HG03469 (cell line): ENCODE results near the gene PKNOX1.
"Not testable (repeated sequence)": the region's sequence is repeated elsewhere in the genome, so short reads cannot be mapped to it uniquely, and the experiment has no call there.

Experiments
- ATAC-seq: cut with Tn5 transposase; IDR thresholded peaks from one replicate; pipeline ENCODE4 v1.9.1; 2021; ENCODE audit warnings: mild to moderate bottlenecking, moderate library complexity, moderate number of reproducible peaks; ENCODE audit not compliant: unreplicated experiment

The PKNOX1 gene

DNA sequence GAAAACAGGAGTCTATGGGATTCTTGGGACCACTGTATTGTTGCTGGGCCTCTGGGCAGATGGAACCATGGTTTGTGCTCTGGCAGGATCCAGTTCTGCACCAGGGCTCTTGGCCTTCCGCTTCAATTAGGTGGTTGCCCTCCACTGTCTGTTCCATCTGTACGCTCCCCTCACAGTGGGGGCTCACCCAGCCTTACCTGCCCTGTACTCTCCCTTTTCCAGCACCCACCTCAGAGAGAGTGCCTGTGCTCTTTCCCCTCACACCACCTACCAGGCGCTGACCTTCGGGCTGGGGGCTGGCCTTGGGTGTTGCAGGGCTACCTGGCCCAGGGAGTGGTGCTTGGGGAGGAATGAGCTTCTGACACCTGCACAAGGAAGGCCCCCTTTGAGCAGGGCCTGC is 7.5 kb downstream of the PKNOX1 start:
- no peak for ATAC-seq

- no peak for ATAC-seq
Measured at GRCh38 chr21:42983103-42983502, 8.7 kb downstream of the PKNOX1 start.

DNA sequence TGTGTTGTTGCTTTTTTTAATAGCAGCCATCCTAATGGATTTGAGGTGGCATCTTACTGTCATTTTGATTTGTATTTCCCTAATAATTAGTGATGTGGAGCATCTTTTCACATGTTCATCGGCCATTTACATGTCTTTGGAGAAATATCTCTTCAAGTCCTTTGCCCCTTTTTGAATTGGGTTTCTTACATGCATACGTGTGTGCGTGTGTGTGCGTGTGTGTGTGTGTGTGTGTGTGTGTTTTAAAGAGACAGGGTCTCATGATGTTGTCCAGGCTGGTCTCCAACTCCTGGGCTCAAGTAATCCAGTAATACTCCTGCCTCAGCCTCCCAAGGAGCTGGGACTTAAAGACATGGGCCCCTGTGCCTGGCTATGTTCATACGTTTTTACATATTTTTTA is 9.5 kb downstream of the PKNOX1 start:
- ATAC-seq, result no peak

GRCh38 chr21:42986125-42986783 is 11.9 kb downstream of the PKNOX1 start:
- no peak for ATAC-seq

DNA sequence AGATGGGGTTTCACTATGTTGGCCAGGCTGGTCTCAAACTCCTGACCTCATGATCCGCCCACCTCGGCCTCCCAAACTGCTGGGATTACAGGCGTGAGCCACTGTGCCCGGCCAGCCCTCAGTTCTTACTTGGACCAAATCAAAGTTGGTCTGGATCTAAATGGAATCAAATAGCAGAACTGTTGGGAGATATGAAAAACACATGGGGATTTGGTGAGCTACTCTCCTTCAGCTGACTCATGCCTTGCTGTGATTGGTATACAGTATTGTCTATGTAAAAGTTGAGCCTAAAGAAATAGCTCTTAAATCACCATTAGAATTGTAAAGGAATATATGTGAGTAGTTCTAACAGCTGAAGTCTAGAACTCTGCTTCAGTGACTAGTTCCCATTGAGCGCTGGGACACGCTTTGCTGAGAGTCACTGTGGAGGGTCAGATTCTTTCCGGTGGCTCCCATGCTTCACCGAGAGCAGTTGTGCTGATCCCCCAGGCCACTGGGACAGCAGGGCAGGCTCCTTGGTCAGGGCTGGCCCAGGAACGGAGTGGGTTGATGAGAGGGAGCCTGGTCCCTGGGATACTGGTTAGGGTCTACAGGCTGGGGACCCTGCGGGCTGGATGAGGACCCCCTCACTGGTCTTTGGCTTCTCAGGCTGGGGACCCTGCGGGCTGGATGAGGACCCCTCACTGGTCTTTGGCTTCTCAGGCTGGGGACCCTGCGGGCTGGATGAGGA is 14.0 kb downstream of the PKNOX1 start:
- no peak for ATAC-seq

- ATAC-seq, result not testable (repeated sequence)
Measured at GRCh38 chr21:42989370-42989769, 15.0 kb downstream of the PKNOX1 start.

GRCh38 chr21:42989816-42990650 is 15.7 kb downstream of the PKNOX1 start:
- no peak for ATAC-seq

- no peak for ATAC-seq
Measured at GRCh38 chr21:42991992-42992740, 17.8 kb downstream of the PKNOX1 start.

DNA sequence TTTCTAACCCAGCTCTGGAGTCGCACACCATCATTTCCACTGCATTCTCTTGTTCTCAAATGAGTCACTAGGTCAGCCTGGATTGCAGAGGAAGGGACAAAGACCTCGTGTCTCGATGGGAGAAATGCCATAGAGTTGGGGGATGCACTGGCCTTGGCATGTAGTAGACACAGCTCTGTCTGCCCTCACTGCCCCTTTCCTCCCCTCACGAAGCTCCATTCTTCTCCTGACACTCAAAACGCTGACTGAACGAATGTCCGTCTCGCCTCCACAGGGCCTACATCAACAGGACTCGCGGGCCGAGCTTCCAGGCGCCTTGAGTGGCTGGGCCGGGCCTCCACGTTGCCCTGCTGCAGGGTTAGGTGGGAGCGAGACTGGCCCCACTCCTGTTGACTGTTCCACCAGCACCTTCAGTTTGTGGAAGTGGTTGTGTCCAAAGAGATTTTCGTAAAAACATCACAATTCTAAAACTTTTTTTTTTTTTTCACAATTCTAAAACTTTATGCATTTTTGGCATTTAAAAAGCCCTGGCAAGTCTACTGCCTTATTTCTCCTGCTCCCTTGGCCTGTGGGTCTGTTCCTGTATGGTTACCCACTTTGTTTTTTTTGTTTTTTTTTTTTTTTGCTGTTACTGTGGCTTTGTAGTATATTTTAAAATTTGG is 18.8 kb downstream of the PKNOX1 start:
- no peak for ATAC-seq

DNA sequence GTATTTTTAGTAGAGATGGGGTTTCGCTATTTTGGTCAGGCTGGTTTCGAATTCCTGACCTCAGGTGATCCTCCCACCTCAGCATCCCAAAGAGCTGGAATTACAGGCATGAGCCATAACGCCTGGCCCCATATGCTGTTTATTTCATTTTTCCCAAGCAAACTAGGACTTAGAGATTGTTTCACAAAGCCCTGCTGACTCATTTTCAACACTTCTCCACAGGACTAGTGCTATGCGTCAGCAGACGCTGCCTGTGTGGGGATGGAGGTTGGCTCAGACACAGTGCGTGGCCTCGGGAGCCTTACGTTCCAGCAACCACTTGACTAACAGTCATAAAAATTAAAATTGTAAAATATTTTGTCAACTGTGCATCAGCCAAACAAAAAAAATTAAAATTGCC is 22.7 kb downstream of the PKNOX1 start:
- ATAC-seq, result no peak

- ATAC-seq, result not testable (repeated sequence)
Measured at GRCh38 chr21:42997983-42998382, 23.6 kb downstream of the PKNOX1 start.

- not testable (repeated sequence) for ATAC-seq
Measured at GRCh38 chr21:42999152-42999551, 24.8 kb downstream of the PKNOX1 start.

- ATAC-seq, result not testable (repeated sequence)
Measured at GRCh38 chr21:43000041-43000440, 25.7 kb downstream of the PKNOX1 start.

GRCh38 chr21:43001316-43001715 is 27.0 kb downstream of the PKNOX1 start:
- no peak for ATAC-seq

DNA sequence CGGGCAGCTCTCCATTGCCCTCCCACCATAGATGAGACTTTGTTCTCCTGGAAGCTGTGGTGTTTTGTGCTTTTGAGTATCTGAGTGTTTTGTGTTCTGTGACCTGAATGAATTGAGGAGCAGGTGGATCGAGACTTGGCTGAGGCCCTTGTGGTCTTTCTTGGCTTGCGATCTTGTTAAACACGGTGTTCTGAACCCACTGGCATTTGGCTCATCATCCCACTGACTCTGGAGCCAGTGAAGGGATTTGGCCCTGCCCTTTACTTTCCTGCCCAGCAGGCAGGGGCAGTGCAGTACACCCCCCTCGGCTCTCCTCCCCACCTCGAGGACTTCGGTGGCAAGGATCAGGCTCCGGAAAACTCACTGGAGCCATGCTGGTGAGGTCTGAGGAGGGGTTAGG is 30.6 kb downstream of the PKNOX1 start:
- ATAC-seq, result no peak

DNA sequence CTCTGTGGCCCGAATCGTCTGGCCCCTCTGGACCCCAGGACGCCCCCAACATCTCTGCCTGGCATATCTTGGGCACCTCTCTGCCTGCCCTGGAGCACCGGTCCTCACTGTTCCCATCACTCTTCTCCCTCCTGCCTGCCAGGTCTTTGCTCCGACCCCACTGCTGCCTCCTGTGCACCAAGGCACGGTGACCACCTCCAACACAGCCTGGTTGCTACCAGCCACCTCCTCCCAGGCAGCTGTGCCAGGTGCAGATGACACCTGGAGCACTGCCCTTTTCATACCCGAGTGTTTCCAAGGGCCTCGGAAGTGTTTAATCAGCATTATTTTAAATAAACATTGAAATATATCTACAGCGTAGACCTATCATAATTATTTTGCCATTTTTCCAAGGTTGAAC is 31.3 kb downstream of the PKNOX1 start:
- no peak for ATAC-seq

DNA sequence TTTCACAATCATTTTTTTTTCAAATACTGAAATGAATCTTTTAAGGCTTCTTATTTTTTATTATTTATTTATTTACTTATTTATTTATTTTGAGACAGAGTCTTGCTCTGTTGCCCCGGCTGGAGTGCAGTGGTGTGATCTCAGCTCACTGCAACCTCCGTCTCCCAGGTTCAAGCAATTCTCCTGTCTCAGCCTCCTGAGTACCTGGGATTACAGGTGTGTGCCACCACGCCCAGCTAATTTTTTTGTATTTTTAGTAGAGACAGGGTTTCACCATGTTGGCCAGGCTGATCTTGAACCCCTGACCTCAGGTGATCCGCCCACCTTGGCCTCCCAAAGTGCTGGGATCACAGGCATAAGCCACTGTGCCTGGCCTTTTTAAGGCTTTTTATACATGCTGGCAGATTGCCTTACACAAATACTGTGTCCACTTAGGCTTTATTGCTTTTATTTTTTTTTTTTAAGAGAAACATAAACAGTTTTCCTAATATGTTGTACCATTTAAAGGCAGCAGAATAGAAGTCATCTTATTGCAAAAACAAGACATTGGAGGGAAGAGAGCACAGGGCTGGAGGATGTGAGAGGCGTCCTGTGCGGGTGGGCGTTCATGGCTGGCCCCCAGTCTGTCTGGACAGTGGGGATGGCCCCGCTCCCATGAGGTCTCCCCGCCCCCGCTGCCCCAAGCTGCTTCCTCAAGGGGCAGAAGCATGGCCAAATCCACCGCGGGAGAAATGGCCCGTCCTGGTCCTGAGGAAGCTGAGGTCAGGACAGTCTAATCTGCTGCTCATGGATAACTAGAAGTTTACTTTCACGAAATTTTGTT is 31.9 kb downstream of the PKNOX1 start:
- ATAC-seq, result not testable (repeated sequence)

DNA sequence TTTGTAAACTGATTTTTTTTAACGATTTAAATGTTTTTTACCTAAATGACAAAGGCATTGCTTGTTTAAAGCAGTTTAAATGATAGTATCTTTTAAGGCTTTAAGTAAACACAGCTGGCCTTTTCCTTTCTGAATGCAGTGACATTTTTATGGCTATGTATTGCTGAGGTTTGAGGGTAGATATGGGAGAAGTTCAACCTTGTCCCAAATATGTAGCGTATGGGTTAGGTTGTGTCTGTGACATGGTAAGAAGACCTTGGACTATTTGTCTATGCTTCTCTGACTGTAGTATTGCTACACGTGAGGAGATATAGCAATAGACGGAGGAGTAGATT is 32.5 kb downstream of the PKNOX1 start:
- ATAC-seq, result no peak

DNA sequence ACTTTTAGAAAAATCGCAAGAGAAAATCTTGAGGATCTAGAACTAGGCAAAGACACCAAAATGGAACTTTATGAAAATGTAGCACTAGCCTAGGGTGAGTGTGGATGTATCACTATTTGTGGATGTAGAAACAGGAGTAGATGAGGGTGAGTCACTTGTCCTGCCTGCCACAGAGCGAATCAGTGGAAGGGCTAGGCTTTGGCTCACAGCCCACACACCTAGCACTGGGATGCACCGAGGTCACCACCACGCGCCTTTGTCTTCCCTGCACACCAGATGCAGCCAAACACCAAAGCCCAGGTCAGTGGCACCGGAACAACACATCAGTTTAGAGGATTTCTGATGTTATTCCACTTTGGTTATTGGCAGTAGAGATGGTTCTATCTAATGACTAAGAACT is 38.2 kb downstream of the PKNOX1 start:
- ATAC-seq, result no peak
